Fibroblast of pulmonary artery (primary cell): ENCODE measurements around the gene RHBDF2.

Experiments
- DNase-seq: peaks from one replicate; pipeline ENCODE4 v3.0.0-alpha.2; 2010; ENCODE audit warnings: low read depth
- H3K4me3 ChIP-seq: replicated peaks from 2 replicates; pipeline ENCODE4 v1.5.1; 2011; ENCODE audit warnings: low read depth, mild to moderate bottlenecking, control low read depth, low read length, moderate library complexity
- CTCF ChIP-seq: IDR thresholded peaks from 2 replicates; pipeline ENCODE4 v1.5.1; 2011; ENCODE audit warnings: mild to moderate bottlenecking, control low read depth, low read length, inconsistent platforms; ENCODE audit errors: missing control alignments

Gene RHBDF2

GRCh38 chr17:76491271-76492122, 9.7 kb downstream of the RHBDF2 start:
- no peak for DNase-seq
- TF ChIP-seq CTCF: no peak
- no peak overlapping the region for H3K4me3 ChIP-seq

GRCh38 chr17:76490112-76490710, 11.0 kb downstream of the RHBDF2 start:
- no peak for DNase-seq
- TF ChIP-seq CTCF: no peak
- H3K4me3 ChIP-seq: no peak overlapping the region

- no peak for DNase-seq
- H3K4me3 ChIP-seq: no peak overlapping the region
- TF ChIP-seq CTCF: no peak
Measured at GRCh38 chr17:76487451-76488192, 13.6 kb downstream of the RHBDF2 start.

- TF ChIP-seq CTCF: no peak
- no peak for DNase-seq
- H3K4me3 ChIP-seq: no peak overlapping the region
Measured at GRCh38 chr17:76485569-76485968, 15.7 kb downstream of the RHBDF2 start.

- no peak for DNase-seq
- no peak overlapping the region for H3K4me3 ChIP-seq
- TF ChIP-seq CTCF: no peak
Measured at GRCh38 chr17:76484228-76484725, 16.9 kb downstream of the RHBDF2 start.

- H3K4me3 ChIP-seq: no peak overlapping the region
- TF ChIP-seq CTCF: no peak
- DNase-seq: no peak
Measured at GRCh38 chr17:76481071-76481655, 20.1 kb downstream of the RHBDF2 start.
